Stimulated activated CD4-positive, alpha-beta T cell treated with anti-CD3 and anti-CD28 coated beads, Interleukin-1b, Interleukin-23, amount 100 ng/mL, for 24 hours (primary cell): ENCODE measurements around the gene KCNT1.

ENCODE experiments used
- DNase-seq, 4 experiments: peaks; one replicate each; pipeline ENCODE4 v3.0.0-alpha.2; 2020; ENCODE audit warnings: low read depth in 4 of 4, low spot score in 1 of 4

KCNT1 gene

DNA sequence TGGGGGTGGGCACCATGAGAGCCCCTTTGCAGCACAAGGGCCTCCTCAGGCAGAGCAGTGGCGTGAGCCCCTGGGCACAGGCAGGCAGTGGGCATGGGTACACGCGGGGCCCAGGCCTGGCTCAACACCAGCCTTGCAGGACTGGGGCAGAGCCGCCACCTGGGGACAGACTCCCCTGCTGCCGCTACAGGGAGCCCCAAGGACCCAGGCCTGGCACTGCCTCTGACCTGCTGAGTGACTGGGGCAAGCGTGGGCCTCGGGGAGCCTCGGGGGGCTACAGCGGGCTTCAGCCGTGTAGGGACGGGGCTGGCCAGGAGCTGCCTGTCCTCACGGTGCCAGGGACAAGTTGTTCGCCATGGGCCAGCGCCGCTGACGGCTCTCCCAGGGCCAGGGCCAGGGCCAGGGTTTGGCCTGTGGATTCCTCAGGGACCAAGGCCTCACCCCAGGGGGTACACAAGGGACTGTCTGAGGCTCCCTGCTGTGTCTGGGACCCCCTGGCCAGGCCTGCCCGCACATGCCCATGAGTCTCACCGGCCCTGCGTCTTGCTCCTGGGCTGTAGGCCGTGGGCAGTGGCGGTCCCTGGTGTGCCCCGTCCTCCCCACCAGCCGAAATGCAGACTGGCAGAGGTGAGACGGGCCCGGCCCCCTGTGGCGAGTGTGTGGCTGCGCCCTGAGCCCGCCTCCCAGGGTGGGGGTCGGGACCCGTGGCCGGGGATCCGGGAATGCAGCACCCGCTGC lies 42.5 kb downstream of the KCNT1 start:
- no peak for DNase-seq

DNA sequence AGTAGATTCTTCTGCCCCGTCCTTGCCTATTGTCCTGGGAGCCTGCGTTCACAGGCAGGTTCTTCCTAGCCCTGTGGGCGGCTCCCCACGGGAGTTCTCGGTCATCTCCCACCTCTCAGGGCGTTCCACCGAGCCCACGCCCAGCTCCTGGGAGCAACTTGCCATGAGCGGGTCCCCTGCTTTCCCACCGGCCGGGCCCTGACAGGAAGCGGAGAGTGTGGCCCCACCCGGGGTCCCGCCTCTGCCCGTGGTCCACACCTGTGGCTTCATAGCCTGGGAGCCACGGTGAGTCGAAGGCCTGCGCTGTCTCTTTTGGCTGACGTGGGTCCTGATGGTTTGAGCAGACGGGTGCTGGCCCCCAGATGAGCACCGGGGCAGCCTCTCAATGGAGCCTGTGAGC lies 43.2 kb downstream of the KCNT1 start:
- no peak for DNase-seq

GRCh38 chr9:135745686-135746324 lies 43.8 kb downstream of the KCNT1 start:
- no peak for DNase-seq

GRCh38 chr9:135746565-135746964 lies 44.6 kb downstream of the KCNT1 start:
- DNase-seq = no peak

- no peak for DNase-seq
Observed at GRCh38 chr9:135747311-135747710, 45.3 kb downstream of the KCNT1 start.

- no peak for DNase-seq
Observed at GRCh38 chr9:135748676-135749075, 46.7 kb downstream of the KCNT1 start.

- DNase-seq = no peak
Observed at GRCh38 chr9:135749171-135750045, 47.4 kb downstream of the KCNT1 start.

DNA sequence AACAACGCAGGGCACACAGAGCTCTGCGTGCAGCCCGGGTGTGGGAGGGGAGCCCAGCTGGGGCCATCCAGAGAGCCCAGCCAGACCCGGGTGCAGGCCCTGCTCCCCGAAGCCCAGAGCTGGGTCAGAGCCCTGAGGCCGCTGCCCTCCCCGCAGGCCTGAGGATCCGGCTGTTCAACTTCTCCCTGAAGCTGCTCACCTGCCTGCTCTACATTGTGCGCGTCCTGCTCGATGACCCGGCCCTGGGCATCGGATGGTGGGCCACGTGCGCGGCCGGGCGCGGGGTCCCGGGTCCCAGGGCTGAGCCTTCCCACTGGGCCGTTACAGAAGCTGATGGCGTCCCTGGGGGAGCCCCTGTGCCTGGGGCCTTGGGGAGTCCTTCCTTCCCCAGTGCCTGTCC lies 48.8 kb downstream of the KCNT1 start:
- no peak for DNase-seq

DNA sequence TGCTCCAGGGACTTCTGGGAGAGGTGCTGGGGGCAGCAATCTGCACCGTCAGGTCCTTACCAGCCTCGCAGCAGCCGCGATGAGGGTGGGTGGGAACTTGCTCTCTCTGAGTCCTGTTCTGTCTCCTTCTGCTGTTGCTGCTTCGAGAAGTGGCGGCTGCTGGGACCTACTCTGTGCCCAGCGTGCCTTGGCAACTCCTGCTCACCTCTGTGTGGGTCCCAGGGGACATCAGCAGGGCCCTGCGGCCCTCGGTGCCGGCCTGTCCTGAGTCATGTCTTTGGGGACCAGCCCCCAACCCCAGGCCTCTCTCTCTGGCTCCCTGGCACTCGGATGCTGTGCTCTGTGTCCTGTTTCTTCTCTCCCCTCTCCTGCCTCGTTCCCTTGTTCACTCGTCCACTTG lies 49.5 kb downstream of the KCNT1 start:
- DNase-seq = no peak

GRCh38 chr9:135752281-135753204 lies 50.6 kb downstream of the KCNT1 start:
- DNase-seq = no peak

DNA sequence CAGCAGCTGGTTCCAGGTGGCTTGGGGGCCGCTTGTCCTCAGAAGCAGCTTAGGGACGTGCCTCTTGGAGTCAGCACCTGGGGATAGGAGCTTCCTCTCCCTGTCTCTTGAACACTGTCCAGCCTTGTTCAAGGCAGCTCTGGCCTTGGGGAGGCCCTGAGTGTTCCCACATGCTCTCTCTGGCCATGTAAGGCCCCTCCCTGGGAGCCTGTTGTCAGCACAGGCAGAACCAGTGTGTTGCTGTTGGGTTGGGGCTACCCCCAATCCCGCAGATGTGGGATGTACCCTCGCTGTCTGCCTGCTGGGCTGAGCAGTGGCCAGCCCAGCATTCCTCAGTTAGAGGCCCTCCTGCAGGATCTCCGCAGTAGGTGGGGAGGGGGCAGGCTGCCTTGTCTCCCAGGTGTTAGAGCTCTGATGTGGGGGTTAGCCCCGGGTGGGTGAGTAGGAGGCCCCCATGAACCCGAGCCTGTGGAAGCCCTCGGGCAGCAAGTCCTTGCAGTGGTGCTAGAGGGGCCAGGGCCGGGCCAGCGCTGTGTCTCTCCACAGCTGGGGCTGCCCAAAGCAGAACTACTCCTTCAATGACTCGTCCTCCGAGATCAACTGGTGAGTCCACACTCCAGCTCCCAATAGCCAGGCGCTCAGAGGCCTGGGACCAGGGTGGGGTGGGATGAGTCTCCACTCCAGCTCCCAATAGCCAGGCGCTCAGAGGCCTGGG lies 51.6 kb downstream of the KCNT1 start:
- no peak for DNase-seq

DNA sequence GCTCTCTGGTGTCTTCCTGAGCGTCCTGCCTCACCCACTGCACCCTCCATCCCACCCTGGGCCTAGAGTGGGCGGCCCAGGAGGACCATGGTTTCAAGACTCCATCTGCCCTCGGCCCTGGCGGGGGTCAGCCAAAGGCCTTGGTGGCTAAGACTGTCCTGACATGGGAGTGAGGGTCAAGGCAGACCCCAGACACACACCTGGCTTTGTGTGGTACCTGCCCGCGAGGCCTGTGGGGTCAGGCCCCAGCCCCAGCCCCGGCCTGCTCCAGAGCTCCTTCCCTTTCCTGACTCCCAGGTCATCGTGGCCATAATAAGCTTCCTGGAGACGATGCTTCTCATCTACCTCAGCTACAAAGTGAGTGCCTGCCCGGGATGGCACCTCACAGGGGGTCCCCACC lies 54.6 kb downstream of the KCNT1 start:
- DNase-seq = no peak

DNA sequence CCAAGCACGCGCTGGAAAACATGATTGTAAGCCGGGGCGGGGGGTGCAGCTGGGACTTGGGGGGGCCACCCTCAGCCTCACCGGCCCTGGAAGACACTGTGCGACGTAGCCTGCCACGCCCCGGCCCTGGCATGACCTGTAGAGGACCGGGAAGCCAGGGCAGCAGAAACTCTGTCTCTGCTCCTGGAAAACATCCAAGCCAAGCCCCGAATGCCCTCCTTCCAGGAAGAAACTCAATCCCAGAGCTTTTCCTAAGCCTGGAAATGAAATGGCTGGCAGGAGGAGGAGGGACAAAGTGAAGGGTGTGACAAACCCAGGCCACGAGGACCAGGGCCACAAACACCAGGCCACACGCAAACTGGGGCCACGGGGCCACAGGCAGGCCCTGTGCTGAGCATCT lies 55.4 kb downstream of the KCNT1 start:
- no peak for DNase-seq

GRCh38 chr9:135758056-135758455 lies 56.1 kb downstream of the KCNT1 start:
- no peak for DNase-seq

DNA sequence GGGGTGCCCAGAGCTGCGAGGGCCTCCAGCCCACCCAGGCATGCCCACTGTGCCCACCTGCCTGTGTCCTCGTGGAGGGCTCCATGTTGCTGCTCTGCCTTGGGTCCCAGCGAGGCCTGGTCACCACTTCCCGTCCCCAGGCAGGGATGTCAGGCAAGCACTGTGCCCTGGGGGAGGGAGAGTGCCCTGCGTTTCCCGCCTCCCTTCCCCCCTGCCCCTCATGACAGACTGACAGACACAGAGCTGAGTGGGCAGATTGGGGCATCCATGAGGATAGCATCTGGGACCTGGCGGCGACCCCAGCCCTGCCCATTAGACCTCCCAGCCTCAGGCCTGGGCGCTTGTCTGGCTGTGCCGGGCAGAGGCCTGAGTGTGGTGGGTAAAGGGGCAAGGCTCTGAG lies 56.9 kb downstream of the KCNT1 start:
- DNase-seq = no peak

- DNase-seq = no peak
Observed at GRCh38 chr9:135759676-135760300, 57.8 kb downstream of the KCNT1 start.

DNA sequence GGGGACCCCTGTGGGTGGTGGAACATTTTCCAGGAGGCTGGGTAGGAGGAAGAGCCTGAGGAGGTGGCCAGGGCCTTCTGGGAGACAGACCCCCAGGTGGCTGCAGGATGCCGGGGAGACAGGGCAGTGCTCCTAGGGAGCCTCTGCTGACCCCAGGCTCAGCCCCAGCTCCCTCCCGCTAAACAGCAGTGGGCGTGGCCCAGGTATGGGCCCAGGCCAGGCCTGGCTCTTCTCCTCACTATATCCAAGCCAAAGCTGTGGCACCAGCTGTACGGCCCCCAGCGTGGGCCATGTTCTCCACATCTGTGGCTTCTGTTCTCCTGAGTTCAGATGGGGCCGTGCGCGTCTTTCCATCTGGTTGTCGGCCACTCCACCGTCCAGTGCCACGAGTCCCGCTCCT lies 58.5 kb downstream of the KCNT1 start:
- no peak for DNase-seq

DNA sequence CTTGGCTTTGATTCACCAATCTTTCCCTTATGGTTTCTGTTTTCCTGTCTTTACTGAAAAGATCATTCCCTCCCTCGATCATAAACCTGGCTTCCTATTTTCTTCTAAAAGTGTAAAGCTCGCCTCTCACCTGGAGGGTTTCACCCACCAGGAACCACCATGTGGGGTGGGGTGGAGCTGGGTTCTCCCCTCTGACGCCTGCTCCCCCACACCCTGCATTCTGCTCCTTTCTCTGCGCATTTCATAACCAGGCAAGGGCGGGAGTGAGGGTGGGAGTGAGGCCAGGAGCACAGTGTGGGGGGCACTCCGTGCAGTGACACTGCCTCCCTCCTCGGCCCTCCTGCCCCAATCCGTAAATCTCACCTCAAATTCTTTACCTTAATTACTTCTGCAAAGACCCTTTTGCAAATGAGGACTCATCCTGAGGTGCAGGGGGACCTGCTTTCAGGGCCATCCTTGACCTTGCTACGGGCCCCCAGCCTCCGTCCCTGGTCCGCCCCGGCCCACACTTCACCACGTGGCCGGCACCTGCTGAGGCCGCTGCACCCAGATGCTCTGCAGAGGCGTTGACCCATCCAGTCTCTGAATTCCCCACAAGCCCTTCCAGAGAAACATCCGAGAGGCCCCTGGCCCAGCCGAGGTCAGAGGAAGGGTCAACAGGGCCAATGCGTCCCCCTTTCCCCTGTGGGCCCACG lies 59.3 kb downstream of the KCNT1 start:
- no peak for DNase-seq

DNA sequence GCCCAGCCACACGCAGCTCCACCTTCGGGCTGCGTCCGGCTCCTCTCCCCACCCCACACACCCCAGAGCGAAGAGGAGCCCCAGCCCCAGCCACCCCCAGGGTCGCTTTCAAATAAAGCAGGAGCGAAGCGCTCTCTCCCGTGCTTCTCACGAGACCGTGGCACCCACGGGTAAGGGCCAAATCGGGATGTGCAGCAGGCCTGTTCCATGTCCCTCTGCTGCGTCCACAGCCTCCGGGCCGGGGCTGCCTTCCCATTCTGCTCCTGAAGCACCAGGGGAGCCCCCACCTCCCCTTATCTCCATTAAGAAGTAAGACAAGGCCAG lies 59.8 kb downstream of the KCNT1 start:
- DNase-seq = no peak
